Transverse colon (tissue), 3 donors: ENCODE results near the gene TRMT5.

Experiments
- CTCF ChIP-seq, 5 experiments: fragments of 200-600 bp in 3 of 5; fragments of 450-650 bp in 2 of 5; sonication (generic) in 3 of 5; IDR thresholded peaks; 1 replicate in 2 of 5; 2 replicates in 3 of 5; pipeline ENCODE4 v1.5.1; 2016 to 2017; ENCODE audit warnings: antibody characterized with exemption in 5 of 5, inconsistent platforms in 3 of 5, mild to moderate bottlenecking in 2 of 5, moderate library complexity in 1 of 5
- POLR2A ChIP-seq: fragments of 450-650 bp; IDR thresholded peaks from one replicate; pipeline ENCODE4 v1.6.1; 2016; ENCODE audit warnings: antibody characterized with exemption, mild to moderate bottlenecking, moderate library complexity

GRCh38 chr14:60944204-60944603 lies 36.7 kb downstream of the TRMT5 start:
- TF ChIP-seq CTCF (IDR thresholded peaks at IDR 0.05) (no peak), POLR2A (no peak)
